HG02943 (cell line): ENCODE results near the gene OR4D2.
"Not testable (repeated sequence)": the region's sequence is repeated elsewhere in the genome, so short reads cannot be mapped to it uniquely, and the experiment has no call there.

Experiments used
- ATAC-seq: cut with Tn5 transposase; IDR thresholded peaks from one replicate; pipeline ENCODE4 v1.9.1; 2021; ENCODE audit warnings: mild to moderate bottlenecking, low read depth, moderate library complexity; ENCODE audit not compliant: unreplicated experiment

Gene OR4D2

DNA sequence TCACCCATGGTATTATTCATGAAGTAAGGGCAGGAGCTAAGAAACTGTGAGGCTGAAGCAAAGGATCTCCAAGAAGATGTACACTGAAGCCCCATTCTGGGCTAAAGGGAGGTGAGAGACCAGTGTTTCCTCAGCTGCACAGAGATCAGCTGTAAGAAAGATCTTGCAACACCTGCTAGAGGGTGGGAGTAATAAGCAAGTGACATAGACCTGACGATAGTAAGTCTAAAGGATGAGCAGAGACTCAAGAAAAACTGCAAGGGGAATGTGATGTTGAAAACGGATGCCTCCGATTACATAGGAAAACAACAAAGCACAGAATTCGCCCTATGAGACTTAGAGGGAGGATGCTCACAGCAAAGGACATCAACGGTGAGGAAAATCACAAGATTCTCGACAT is at the start of gene OR4D2:
OR4D2 (plus strand) TSS at position 301 of the 400 bp plus-strand sequence. CDS start 2,674 bp downstream, outside the sequence.
- ATAC-seq = no peak

GRCh38 chr17:58117382-58117781 is 49.4 kb upstream of the OR4D2 start:
- no peak for ATAC-seq

DNA sequence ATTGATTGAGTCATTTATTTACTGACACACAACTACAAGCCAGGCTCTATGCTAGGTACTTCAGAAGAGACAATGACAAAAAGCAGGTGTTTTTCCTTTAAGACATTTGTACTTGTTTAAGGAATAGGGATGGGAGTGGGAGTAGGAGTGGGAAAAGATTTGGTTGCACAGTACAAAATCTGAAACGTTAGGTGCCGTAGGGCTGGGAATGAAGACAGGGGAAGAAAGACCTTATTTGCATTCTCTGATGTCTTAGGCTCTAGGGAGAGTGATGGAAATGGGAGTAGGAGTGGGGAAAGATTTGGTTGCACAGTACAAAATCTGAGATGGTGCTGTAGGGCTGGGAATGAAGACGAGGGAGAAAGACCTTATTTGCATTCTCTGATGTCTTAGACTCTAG is 47.3 kb upstream of the OR4D2 start:
- no peak for ATAC-seq

GRCh38 chr17:58120195-58120822 is 46.5 kb upstream of the OR4D2 start:
- no peak for ATAC-seq

- ATAC-seq = no peak
These were observed 44.9 kb upstream of the OR4D2 start for GRCh38 chr17:58121925-58122324.

GRCh38 chr17:58127846-58128245 is 38.9 kb upstream of the OR4D2 start:
- ATAC-seq = no peak

DNA sequence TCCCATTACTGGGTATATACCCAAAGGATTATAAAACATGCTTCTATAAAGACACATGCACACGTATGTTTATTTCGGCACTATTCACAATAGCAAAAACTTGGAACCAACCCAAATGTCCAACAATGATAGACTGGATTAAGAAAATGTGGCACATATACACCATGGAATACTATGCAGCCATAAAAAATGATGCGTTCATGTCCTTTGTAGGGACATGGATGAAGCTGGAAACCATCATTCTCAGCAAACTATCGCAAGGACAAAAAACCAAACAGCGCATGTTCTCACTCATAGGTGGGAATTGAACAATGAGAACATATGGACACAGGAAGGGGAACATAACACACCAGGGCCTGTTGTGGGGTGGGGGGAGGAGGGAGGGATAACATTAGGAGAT is 34.1 kb upstream of the OR4D2 start:
- ATAC-seq = not testable (repeated sequence)

GRCh38 chr17:58136669-58137279 is 30.0 kb upstream of the OR4D2 start:
- no peak for ATAC-seq

- no peak for ATAC-seq
These were observed 25.3 kb upstream of the OR4D2 start for GRCh38 chr17:58141505-58141904.

DNA sequence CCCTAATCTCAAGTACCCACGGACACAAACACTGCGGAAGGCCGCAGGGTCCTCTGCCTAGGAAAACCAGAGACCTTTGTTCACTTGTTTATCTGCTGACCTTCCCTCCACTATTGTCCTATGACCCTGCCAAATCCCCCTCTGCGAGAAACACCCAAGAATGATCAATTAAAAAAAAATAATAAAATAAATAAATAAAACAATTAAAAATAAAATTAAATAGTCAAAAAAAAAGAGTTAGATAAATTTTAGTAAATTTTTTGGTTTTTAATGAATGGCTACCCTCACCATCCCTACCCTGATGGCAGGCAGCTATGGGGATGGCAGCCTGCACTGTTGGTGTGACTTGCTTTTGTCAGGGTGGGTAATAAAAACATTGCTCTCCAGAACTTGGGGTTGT is 23.4 kb upstream of the OR4D2 start:
- not testable (repeated sequence) for ATAC-seq

DNA sequence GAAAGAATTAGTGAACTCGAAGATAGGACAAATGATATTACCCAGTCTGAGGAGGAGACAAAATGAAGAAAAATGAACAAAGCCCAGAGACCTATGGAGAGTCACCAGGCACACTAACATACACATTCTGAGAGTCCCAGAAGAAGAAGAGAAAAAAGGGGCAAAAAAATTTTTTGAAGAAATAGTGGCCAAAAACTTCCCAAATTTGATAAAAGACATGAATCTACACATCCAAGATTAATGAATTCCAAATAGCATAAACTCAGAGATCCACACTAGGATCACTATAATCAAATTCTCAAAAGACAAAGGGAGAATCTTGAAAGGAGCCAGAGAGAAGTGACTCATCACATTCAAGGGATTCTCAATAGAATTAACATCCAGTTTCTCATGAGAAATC is 22.0 kb upstream of the OR4D2 start:
- ATAC-seq = no peak

- no peak for ATAC-seq
These were observed 18.8 kb upstream of the OR4D2 start, which contains the start of gene OR4D1 for GRCh38 chr17:58147930-58148434. Gene OR4D1, plus strand, starts transcription at chr17:58148384. Its CDS starts 6,770 bp downstream, at chr17:58155154.

DNA sequence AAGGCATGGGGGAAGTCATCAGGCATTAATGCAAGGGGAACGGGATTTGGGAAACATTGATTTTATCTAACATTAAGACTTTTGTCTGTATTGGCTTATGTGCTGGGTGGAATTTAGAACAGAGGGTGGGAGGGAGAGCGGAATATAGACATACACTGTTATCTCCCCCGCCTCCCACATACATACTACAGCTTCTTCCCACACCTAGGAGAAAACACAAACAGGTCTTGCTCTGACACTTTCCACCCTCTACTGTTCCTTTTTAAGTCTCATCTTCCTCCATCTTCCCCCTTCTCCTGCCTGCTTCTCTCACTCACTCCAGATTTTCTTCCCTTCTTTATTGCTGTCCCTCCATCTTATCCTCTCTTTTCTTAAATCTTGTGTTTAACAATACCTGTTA is 18.2 kb upstream of the OR4D2 start:
- ATAC-seq = no peak

DNA sequence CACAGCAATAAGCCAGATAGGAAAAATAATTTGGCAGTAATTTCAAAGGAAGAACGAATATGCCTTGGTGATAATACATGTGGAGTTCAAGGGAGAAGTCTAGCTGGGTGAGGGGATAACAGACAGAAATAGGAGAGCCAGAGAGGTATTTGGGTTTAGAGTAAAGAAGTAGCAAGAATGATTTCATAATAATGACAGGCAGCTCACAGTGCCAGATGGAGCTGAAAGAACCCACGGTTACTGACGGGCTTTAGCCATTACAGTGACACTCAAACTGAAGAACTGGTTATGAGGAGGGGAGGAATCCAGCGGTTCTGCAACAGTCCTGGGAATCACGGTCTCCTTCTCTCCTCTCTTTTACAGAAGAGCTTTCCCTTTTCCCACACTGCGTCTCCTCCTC is 16.4 kb upstream of the OR4D2 start:
- ATAC-seq = no peak

- ATAC-seq = no peak
These were observed 13.7 kb upstream of the OR4D2 start for GRCh38 chr17:58153046-58153445.

- no peak for ATAC-seq
These were observed 13.1 kb upstream of the OR4D2 start for GRCh38 chr17:58153671-58154070.

GRCh38 chr17:58156839-58157803 is 9.7 kb upstream of the OR4D2 start:
- ATAC-seq = no peak

GRCh38 chr17:58158181-58158580 is 8.6 kb upstream of the OR4D2 start:
- no peak for ATAC-seq

- no peak for ATAC-seq
These were observed 5.2 kb upstream of the OR4D2 start for GRCh38 chr17:58161566-58161965.

GRCh38 chr17:58165981-58166380 is 801 bp upstream of the OR4D2 start:
- no peak for ATAC-seq

- ATAC-seq = no peak
These were observed 3.8 kb downstream of the OR4D2 start for GRCh38 chr17:58170622-58171021.
